ENCODE results near the gene DPP10.
A peak's percentile ranks its signal among the peaks of the same experiment; 100 is the strongest.
"Not testable (repeated sequence)": the region's sequence is repeated elsewhere in the genome, so short reads cannot be mapped to it uniquely, and the experiment has no call there.

The DPP10 gene

GRCh38 chr2:115389898-115390565 lies 947.6 kb downstream of the DPP10 start:
- DNase-seq (ENCODE audit: low spot score) = no peak
- no peak for FAIRE-seq

GRCh38 chr2:115396579-115396978 lies 954.1 kb downstream of the DPP10 start:
- no peak for FAIRE-seq
- DNase-seq (ENCODE audit: low spot score) = no peak

GRCh38 chr2:115400940-115401339 lies 958.5 kb downstream of the DPP10 start:
- FAIRE-seq (no peak), DNase-seq (ENCODE audit: low spot score) (no peak)

- FAIRE-seq (no peak), DNase-seq (ENCODE audit: low spot score) (no peak)
Observed at GRCh38 chr2:115412501-115412900, 970.1 kb downstream of the DPP10 start.

GRCh38 chr2:115413791-115414190 lies 971.4 kb downstream of the DPP10 start:
- FAIRE-seq = no peak
- DNase-seq (ENCODE audit: low spot score) = no peak

DNA sequence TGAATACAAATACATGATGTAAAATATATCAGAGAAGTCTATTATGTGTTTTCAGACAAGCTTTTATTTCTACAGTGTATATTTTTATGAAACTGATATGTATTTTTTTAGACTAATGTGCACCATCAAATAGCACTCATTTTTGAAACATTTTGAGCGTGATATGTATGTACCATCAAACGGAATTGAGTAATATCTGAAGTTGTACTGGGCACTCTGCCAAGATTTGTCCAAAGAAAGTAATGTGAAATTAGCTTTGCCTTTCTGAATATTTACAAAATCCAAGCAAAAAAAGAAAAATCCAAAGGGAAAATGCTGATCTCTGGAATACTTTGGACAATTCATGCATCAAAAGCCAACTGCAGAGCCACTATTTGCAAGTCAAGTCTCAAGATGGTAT lies 972.0 kb downstream of the DPP10 start:
- DNase-seq (ENCODE audit: low spot score) (no peak), FAIRE-seq (no peak)

DNA sequence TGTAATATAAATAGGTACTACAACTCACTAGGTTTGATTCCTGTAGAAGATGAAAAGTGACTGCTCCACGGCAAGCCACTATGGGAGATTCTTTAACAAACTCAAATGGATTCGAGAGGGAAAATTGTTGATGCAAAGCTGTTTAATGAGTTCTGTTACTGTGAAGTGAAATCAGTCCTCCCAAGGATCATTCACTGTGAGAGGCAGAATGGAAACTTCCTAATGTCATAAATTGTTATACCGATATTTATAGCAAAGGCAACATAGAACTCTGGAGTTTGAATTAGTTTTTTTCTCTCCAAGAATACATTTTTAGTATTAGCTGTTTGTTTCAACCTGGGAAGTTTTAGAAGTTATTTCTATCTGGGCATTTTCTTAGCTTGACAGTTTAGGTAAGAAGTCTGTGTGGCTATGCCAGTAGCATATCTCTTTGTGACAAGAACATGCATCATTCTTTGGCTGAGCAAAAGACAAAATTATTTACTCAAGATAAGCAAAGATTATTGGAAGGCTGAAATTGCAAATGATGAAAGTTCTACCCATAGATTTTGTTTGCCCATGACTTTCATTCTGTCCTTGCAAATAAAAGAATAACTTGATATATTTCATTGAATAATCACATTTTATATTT lies 979.7 kb downstream of the DPP10 start:
- no peak for FAIRE-seq

DNA sequence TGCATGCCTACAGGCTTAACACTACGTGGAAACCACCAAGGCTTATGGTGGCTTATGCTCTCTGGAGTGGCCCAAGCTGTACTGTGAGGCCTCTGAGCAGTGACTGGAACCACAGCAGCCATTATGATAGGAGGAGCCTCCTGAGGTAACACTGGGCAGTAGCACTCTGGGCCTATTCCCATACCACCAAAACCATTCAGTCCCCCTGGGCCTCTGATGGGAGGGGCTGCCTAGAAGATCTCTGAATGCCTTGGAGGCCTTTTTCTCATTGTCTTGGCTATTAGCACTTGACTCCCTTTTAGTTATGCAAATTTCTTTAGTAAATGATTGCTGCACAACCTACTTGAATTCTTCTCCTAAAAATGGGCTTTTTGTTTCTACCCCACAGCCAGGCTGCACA lies 985.0 kb downstream of the DPP10 start:
- DNase-seq (ENCODE audit: low spot score) (no peak), FAIRE-seq (no peak)

More for the DNA sequence above, 979.7 kb downstream of the DPP10 start:
- DNase-seq (ENCODE audit: low spot score) = no peak

DNA sequence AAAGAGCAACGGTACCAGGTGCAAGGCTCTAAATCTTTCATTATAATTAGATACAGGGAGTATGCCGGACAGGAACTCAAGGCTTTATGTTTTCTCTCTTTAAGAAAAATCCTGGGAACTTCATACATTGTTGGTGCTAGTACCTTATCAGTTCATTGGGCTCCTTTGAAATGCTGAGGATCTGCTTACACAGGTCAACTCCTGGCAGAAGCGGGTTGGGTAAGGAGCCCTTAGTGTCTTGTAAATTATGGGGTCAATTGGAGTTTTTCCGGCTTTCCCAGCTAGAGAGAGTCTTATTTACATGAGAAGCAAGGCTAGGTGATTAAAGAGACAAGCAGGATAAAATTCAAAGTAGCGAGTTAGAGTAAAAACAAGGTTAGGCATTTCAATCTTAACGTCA lies 998.3 kb downstream of the DPP10 start:
- not testable (repeated sequence) for FAIRE-seq; DNase-seq (ENCODE audit: low spot score)

DNA sequence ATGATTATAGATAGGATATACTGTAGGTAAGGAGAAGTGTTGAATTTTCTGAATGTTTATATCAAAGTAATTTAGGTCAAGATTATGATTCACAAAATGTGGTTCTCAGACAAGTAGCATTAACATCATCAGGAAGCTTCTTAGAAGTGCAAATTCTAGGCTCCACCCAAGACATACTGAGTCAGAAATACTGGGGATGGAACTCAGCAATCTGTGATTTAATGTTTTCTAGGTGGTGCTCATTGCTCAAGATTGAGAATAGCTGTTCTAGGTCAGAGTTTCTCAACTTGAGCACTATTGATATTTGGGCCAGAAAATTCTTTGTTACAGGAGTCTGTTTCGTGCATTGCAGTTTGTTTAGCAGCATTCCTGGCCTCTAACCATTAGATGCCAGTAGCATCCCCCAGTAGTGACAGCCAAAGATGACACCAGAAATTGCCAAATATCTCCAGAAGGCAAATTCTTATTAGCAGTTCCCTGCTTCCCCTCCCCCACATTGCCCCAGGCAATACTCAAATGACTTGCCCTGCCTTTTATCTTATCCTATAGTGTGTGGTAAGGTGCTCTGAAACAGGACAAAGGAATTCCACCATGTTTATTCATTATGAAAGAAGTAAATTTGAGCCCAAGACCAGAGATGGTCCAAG lies 1001.2 kb downstream of the DPP10 start:
- DNase-seq (ENCODE audit: low spot score) = no peak
- no peak for FAIRE-seq

- DNase-seq (ENCODE audit: low spot score) (no peak), FAIRE-seq (no peak)
Observed at GRCh38 chr2:115460008-115460407, 1017.6 kb downstream of the DPP10 start.

DNA sequence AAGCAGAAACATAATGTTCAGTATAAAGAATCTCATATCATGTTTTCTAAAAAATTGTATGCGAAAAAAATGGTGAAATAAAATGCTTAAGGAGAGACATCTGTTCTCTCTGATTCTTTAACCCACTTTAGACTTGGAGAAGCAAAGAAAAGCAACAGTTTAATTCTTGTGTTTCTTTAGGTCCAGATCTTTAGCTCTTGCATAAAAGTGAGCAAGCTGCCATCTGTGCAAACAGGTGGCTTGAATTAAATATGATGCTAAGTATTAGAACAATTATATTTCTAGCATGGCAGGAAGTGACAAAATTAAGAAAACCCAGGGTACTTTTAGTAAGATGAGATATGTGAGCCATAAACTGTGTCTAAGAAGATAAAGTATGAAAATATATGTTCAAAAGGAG lies 1038.3 kb downstream of the DPP10 start:
- FAIRE-seq (no peak), DNase-seq (ENCODE audit: low spot score) (no peak)

- DNase-seq (ENCODE audit: low spot score) (no peak), FAIRE-seq (no peak)
Observed at GRCh38 chr2:115481842-115482241, 1039.4 kb downstream of the DPP10 start.

DNA sequence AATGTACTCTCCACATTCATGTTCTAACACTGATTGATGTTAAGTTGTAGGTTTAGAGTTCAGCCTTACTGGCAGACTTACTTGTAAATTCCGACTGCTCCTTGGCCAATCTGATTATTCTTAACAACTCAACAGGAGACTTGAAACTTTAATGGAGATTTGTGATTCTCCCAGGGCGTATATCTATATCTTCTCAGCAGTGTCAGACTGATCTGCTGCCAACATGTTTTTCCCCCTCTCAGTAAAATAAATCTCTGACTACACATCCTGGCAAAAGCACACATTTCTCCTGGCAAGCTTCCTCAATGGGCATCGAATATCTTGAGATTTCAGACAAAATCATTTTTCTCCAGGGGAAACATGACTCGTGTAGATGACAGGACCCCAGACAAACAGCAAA lies 1041.2 kb downstream of the DPP10 start:
- FAIRE-seq (no peak), DNase-seq (ENCODE audit: low spot score) (no peak)

DNA sequence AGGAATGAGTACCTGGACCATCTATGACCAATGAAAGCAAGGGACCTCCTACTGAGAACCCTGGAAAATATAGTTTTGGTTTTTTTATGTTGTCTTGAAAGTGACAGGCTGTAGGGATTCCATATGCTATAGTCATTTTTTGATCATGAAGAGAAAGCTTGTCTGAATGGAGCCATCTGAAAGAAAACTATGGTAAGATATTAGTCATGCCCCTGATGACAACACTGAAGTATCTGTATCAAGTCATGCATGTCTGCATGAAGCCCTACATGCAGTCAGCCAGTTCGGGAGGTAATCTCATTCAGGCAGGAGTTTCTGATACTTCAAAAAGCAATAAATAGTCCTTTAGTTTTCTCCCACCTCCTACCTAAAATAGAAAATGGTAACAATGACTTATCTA lies 1042.0 kb downstream of the DPP10 start:
- no peak for FAIRE-seq
- DNase-seq (ENCODE audit: low spot score) = no peak

- FAIRE-seq (no peak), DNase-seq (ENCODE audit: low spot score) (no peak)
Observed at GRCh38 chr2:115484983-115485382, 1042.5 kb downstream of the DPP10 start.

DNA sequence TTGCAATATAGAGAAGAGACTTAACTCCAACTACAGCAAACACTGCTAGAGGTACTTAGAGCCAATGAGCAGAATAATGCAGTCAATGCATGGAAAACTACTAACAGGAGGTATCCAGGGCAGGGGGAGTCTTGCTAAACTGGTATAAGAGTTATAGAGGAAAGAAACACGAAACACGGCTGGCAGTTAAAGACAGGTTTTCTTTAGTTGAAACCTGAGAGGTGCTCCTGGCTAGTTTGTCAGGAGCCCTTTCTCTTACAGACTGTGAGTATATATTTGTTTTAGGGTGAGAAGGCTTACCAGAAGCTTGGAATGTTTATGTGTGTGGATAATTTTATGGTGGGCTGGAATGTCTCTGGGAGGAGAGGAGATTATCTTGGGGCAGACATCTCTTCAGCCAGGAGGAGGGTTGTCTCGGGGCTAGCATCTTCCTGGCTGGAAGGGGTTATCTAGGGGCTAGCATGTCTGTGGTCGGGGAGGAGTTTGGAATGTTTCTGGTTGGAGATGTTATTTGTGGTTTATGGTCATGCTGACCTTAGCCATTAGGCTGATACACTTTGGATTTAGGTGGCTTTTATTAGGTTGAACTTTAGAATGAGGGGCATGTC lies 1048.8 kb downstream of the DPP10 start:
- FAIRE-seq = no peak
- DNase-seq (ENCODE audit: low spot score) = peak; percentile 11

DNA sequence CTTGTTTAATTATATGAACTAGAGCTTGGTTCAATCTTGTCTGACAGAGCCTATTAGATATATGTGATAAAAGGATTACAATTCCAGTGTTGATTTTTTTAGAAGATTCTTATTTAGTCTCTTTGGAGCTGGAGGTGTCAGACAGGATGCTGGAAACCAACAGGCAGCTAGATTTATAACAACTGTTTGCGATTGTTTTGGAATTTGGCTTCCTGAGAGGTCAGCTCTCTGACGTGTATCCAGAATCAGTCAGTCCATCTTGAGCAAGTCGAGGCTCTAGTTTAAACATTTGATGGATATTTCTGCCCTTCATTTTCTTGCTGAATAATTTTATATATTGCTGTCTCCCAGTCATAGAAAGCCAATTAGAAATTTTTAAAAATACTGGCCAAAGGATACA lies 1062.9 kb downstream of the DPP10 start:
- DNase-seq (ENCODE audit: low spot score) (no peak), FAIRE-seq (no peak)

DNA sequence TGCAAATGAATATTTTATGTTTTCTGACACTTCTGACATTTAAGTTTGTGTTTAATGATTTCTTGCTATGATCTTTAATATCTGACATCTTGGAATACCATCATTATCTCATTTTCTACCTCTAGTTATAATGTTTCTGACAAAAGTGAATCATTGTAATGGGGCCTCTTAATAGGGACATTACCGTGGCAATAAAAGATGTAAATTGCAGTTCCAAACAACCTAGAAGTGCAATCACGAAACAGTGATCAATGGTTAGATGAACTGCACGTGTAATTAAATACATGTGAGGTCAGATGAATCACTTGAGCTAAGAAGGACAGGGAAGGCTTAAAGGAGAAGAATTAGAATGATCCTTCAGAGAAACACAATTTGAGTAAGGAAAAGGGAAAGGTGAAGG lies 1078.3 kb downstream of the DPP10 start:
- DNase-seq (ENCODE audit: low spot score) = no peak
- no peak for FAIRE-seq

DNA sequence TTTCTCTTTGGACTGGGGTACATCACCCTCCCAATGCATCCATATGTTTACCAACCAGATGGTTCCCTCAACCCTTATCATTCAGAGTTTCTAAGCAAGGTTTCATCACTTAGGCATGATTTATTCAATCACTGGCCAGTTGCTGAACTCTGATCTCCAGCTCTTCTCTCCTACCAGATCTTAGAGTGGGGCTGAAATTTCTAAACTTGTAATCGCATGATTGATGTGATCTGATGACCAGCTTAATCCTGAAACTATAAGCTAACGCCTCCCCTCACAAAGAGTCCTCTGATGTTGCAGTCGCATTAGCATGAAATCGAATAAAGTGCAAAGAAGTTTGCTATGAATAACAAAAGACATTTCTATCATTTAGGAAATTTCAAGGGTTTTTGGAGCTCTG lies 1082.0 kb downstream of the DPP10 start:
- FAIRE-seq (no peak), DNase-seq (ENCODE audit: low spot score) (no peak)

DNA sequence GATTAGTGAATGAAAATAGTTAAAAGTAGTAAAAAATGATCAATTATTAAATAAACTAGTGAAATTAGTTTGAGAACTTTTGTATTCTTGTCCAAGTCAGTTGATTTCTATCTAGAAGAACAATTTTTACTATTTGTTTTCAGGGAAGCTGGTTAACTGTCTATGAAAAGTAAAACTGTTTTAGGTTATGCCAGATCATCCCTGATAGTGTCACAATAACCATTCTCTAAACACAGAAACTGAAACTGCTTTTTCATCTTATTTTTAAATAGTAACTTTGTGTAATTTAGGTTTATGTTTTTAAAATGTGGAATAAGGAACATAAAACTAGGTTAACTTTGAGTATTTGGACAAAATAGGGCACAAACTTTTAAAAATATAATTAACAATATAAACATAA lies 1087.2 kb downstream of the DPP10 start:
- DNase-seq (ENCODE audit: low spot score) = no peak
- FAIRE-seq = no peak

DNA sequence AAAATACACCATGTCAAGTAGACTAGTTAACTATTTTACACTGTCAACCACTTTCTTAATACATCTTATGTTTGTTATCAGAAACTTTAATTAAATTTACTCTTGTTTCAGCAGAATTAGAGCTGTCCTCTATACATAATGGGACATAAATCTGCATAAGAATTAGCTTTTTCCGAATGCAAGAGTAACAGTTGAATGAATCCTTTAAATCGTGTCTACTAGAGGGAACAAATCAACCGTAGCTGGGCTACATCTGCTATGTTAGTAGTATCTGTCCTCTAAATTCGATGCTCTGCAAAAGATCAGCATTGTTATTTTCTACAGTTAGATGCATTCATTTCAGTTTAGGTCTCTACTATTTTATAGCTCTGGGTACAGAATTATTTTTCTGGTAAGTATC lies 1090.6 kb downstream of the DPP10 start:
- DNase-seq (ENCODE audit: low spot score) (no peak), FAIRE-seq (no peak)
